Measurements from ENCODE around the gene MPHOSPH6.

DNA sequence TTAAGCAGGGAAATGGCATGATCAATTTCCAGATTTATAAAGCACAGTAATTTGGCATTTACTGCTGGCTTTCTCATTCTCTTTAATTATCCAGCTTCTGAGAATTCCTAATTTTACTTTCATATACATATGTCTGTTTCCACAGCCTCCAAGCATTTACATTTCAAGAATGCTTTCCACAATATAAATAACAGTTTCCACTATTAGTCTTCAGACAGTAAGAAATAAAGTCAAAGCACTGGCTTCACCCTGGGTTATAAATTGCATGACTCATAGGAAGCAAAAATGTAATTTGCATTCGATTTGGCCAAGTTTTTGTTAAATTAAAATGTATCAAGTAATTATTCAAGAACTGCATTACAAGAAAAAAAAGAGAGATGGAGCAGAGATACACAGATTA, 53.5 kb downstream of the MPHOSPH6 start:
- no peak for TF ChIP-seq POLR2A (IDR thresholded peaks at IDR 0.05; ENCODE audit: low read length)
- no peak for TF ChIP-seq GATA1 (IDR thresholded peaks at IDR 0.05; ENCODE audit: low read depth, low read length)
